Mucosa of rectum (tissue), 2 donors: ENCODE results near the gene MUSTN1.

Source experiments
- H3K27ac ChIP-seq, 2 donors: one replicate each; pipeline ENCODE4 v1.7.0; 2013; ENCODE audit warnings: inconsistent platforms in 2 of 2, low read depth in 2 of 2, low read length in 2 of 2
- H3K27me3 ChIP-seq, 2 donors: one replicate each; pipeline ENCODE4 v1.7.0; 2013; ENCODE audit warnings: low read length in 2 of 2; ENCODE audit not compliant: control insufficient read depth in 2 of 2, insufficient read depth in 2 of 2
- H3K36me3 ChIP-seq, 2 donors: one replicate each; pipeline ENCODE4 v1.7.0; 2013; ENCODE audit warnings: low read length in 2 of 2; ENCODE audit not compliant: control insufficient read depth in 2 of 2, insufficient read depth in 2 of 2
- H3K4me1 ChIP-seq, 2 donors: one replicate each; pipeline ENCODE4 v1.7.0; 2013; ENCODE audit warnings: low read length in 2 of 2, mild to moderate bottlenecking in 1 of 2; ENCODE audit not compliant: control insufficient read depth in 2 of 2, insufficient read depth in 2 of 2
- H3K4me3 ChIP-seq, 2 donors: one replicate each; pipeline ENCODE4 v1.7.0; 2013; ENCODE audit warnings: low read length in 2 of 2
- H3K9ac ChIP-seq, 2 donors: one replicate each; pipeline ENCODE4 v1.7.0; 2013; ENCODE audit warnings: low read length in 2 of 2, low read depth in 1 of 2, mild to moderate bottlenecking in 1 of 2
- H3K9me3 ChIP-seq, 2 donors: one replicate each; pipeline ENCODE4 v1.7.0; 2013; ENCODE audit warnings: low read length in 2 of 2; ENCODE audit not compliant: control insufficient read depth in 2 of 2
- donor health status: healthy.
- donor health status: Normal muscosa, but diverticular disease.

MUSTN1 gene

GRCh38 chr3:52788890-52789745 lies 45.7 kb downstream of the MUSTN1 start:
- Histone ChIP-seq H3K4me3 (no peak overlapping the region), H3K9ac (no peak overlapping the region), H3K27ac (no peak overlapping the region), H3K4me1 (peaks cover 0 to under 1% of the 10 kb centered on the region in 2 donors), H3K36me3 (no peaks in the 10 kb centered on the region), H3K27me3 (no peaks in the 10 kb centered on the region), H3K9me3 (no peaks in the 10 kb centered on the region)

DNA sequence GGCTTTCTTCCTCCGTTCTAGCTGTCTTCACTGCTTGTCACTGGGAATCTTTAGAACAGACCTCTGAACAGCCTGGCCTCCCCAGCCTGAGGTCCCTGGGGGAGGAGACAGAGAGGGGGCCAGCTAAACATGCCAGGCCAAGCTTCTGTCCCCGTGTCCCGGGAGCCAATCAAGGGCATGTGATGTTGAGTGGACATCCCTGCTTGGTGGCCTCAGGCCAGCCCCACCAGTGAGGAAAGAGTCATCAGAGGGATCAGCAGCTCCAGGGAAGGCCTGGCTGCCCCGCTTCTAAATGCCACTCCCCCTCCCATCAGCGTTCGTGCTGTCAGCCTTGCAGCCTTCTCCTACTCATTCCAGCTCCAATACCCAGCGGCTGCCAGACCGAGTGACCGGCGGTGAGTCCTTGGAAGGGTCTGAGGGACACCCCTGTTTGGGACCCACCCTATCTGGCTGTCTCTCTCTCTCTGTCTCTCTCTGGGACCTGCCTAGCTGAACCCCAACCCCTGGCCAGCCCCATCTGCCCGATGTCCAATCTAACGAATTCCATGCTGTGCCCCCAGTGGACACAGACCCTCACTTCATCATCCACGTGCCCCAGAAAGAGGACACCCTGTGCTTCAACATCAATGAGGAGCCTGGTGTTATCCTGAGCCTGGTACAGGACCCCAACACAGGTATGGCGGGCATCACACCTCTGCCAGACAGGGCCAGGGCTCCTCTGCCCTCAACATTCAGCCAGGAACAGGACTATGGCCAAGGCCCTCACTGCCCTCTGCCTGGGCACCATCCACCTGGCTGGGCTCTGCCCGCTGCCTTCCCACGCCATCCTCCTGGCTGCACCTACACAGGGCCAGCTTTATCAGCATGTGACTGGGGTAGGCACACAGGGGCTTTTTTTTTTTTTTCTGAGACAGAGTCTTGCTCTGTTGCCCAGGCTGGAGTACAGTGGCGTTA lies 46.9 kb downstream of the MUSTN1 start:
- no peaks in the 10 kb centered on the region for H3K27me3 ChIP-seq
- H3K27ac ChIP-seq: no peak overlapping the region
- no peaks in the 10 kb centered on the region for H3K4me1 ChIP-seq
- no peaks in the 10 kb centered on the region for H3K9me3 ChIP-seq
- H3K36me3 ChIP-seq: no peaks in the 10 kb centered on the region
- no peak overlapping the region for H3K9ac ChIP-seq
- no peak overlapping the region for H3K4me3 ChIP-seq

DNA sequence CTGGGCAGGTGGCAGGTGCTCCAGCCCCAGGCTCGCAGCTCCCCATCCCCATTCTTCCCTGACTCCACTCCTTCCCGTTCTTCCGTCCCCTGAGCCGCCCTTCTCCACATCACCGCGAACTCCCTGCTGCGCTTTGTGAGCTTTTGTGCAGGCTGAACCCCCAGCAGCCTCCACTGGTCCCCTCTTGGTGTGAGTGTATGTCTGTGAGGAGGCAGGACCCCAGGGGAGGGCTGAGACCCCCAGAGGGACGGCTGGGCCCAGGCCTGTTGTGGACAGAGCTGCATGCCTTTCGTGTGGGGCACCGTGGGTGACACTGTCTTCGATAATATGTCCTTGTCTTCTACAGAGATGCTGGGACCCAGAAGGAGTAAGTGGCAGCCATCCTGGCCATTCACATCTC lies 47.6 kb downstream of the MUSTN1 start:
- no peaks in the 10 kb centered on the region for H3K27me3 ChIP-seq
- no peaks in the 10 kb centered on the region for H3K36me3 ChIP-seq
- H3K9me3 ChIP-seq: no peaks in the 10 kb centered on the region
- no peak overlapping the region for H3K4me3 ChIP-seq
- H3K27ac ChIP-seq: no peak overlapping the region
- H3K4me1 ChIP-seq: no peaks in the 10 kb centered on the region
- no peak overlapping the region for H3K9ac ChIP-seq

- Histone ChIP-seq H3K9ac (no peak overlapping the region), H3K27ac (no peak overlapping the region), H3K4me1 (no peaks in the 10 kb centered on the region), H3K9me3 (no peaks in the 10 kb centered on the region), H3K36me3 (no peaks in the 10 kb centered on the region), H3K27me3 (peaks cover 0 to 3% of the 10 kb centered on the region in 2 donors), H3K4me3 (no peak overlapping the region)
Observed at GRCh38 chr3:52786330-52787215, 48.2 kb downstream of the MUSTN1 start.

GRCh38 chr3:52784931-52785590 lies 49.8 kb downstream of the MUSTN1 start:
- Histone ChIP-seq H3K4me1 (no peaks in the 10 kb centered on the region), H3K4me3 (no peak overlapping the region), H3K9me3 (no peaks in the 10 kb centered on the region), H3K27ac (no peak overlapping the region), H3K9ac (no peak overlapping the region), H3K27me3 (peaks cover 0 to 3% of the 10 kb centered on the region in 2 donors), H3K36me3 (no peaks in the 10 kb centered on the region)

DNA sequence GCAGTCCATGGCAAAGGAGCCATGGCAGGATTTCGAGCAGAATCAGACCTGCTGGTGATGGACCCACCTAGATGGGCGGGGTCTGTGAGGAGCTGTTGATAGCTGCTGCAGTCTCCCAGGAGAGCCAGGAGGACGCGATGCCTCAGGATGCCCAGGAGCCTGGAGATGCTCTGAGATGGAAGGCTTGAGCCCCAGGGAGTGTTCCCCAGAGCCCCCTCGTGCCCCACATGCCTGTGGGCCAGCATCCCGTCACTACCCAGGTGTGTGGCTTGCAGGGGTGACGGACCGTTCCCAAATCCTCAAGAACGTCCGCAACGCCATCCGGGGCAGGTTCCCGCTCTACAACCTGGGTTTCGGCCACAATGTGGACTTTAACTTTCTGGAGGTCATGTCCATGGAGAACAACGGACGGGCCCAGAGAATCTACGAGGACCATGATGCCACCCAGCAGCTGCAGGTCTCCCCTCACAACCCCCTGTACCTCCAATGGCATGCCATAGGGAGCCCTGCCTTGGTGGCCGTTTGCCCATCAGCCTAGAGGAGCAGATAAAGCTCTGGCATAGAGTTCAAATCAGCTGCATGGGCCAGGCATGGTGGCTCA lies 50.7 kb downstream of the MUSTN1 start:
- Histone ChIP-seq H3K9me3 (no peaks in the 10 kb centered on the region), H3K27ac (no peak overlapping the region), H3K36me3 (no peaks in the 10 kb centered on the region), H3K27me3 (peaks cover 0 to 3% of the 10 kb centered on the region in 2 donors), H3K4me3 (no peak overlapping the region), H3K4me1 (no peaks in the 10 kb centered on the region), H3K9ac (no peak overlapping the region)

GRCh38 chr3:52783211-52783555 lies 51.6 kb downstream of the MUSTN1 start:
- no peaks in the 10 kb centered on the region for H3K9me3 ChIP-seq
- H3K9ac ChIP-seq: no peak overlapping the region
- no peak overlapping the region for H3K27ac ChIP-seq
- H3K4me3 ChIP-seq: no peak overlapping the region
- no peaks in the 10 kb centered on the region for H3K4me1 ChIP-seq
- no peaks in the 10 kb centered on the region for H3K36me3 ChIP-seq
- H3K27me3 ChIP-seq: peaks cover 0 to 3% of the 10 kb centered on the region in 2 donors
